MM.1S (cell line): ENCODE data around the gene KL.

Experiments used
- DNase-seq: peaks from one replicate; pipeline ENCODE4 v3.0.0-alpha.2; 2015
- H2AFZ ChIP-seq: fragments of 300-600 bp; sonication (generic); 2 replicates; pipeline ENCODE4 v1.6.0; 2016; ENCODE audit warnings: antibody characterized with exemption, low read length
- H3F3A ChIP-seq: fragments of 300-600 bp; sonication (generic); 2 replicates; pipeline ENCODE4 v1.6.1; 2016; ENCODE audit warnings: mild to moderate bottlenecking, antibody characterized with exemption, low read length, moderate library complexity, mixed read lengths; ENCODE audit not compliant: insufficient read depth
- H3K27ac ChIP-seq: fragments of 300-600 bp; sonication (generic); 2 replicates; pipeline ENCODE4 v1.5.1; 2016; ENCODE audit warnings: mild to moderate bottlenecking, low read length
- H3K27me3 ChIP-seq: fragments of 300-600 bp; sonication (generic); replicated peaks from 2 replicates; pipeline ENCODE4 v1.6.0; 2016; ENCODE audit warnings: low read length; ENCODE audit not compliant: insufficient read depth
- H3K36me3 ChIP-seq: fragments of 300-600 bp; sonication (generic); replicated peaks from 2 replicates; pipeline ENCODE4 v1.6.1; 2016; ENCODE audit warnings: mild to moderate bottlenecking, low read length, mixed read lengths; ENCODE audit not compliant: insufficient read depth
- H3K4me1 ChIP-seq: fragments of 300-600 bp; sonication (generic); 2 replicates; pipeline ENCODE4 v1.6.1; 2016; ENCODE audit warnings: low read length, mixed read lengths
- H3K4me2 ChIP-seq: fragments of 300-600 bp; sonication (generic); 2 replicates; pipeline ENCODE4 v1.6.0; 2016; ENCODE audit warnings: low read depth, low read length
- H3K4me3 ChIP-seq: fragments of 300-600 bp; sonication (generic); 2 replicates; pipeline ENCODE4 v1.5.1; 2016; ENCODE audit warnings: low read length, mixed read lengths
- H3K79me2 ChIP-seq: fragments of 300-600 bp; sonication (generic); 2 replicates; pipeline ENCODE4 v1.6.1; 2016; ENCODE audit warnings: mixed run types, low read length, mixed read lengths
- H3K9ac ChIP-seq: fragments of 300-600 bp; sonication (generic); 2 replicates; pipeline ENCODE4 v1.6.1; 2016; ENCODE audit warnings: low read length, mixed read lengths
- H3K9me2 ChIP-seq: fragments of 300-600 bp; sonication (generic); replicated peaks from 2 replicates; pipeline ENCODE4 v1.6.1; 2016; ENCODE audit warnings: mild to moderate bottlenecking, low read length, mixed read lengths; ENCODE audit not compliant: insufficient read depth
- H3K9me3 ChIP-seq: fragments of 300-600 bp; sonication (generic); replicated peaks from 2 replicates; pipeline ENCODE4 v1.6.1; 2016; ENCODE audit warnings: mild to moderate bottlenecking, low read length, mixed read lengths; ENCODE audit not compliant: insufficient read depth
- H4K20me1 ChIP-seq: fragments of 300-600 bp; sonication (generic); 2 replicates; pipeline ENCODE4 v1.6.1; 2016; ENCODE audit warnings: mild to moderate bottlenecking, low read length, moderate library complexity, mixed read lengths; ENCODE audit not compliant: insufficient read depth
- CTCF ChIP-seq: fragments of 300-600 bp; sonication (generic); IDR thresholded peaks from 2 replicates; pipeline ENCODE4 v1.5.1; 2016; ENCODE audit warnings: antibody characterized with exemption, low read length, mixed read lengths
- EZH2 ChIP-seq: fragments of 300-600 bp; sonication (generic); optimal IDR thresholded peaks from 2 replicates; pipeline ENCODE3; 2017; ENCODE audit warnings: low read depth, mild to moderate bottlenecking, antibody characterized with exemption, low read length, mixed read lengths
- EZH2phosphoT487 ChIP-seq: fragments of 300-600 bp; sonication (generic); IDR thresholded peaks from 2 replicates; pipeline ENCODE4 v1.6.1; 2018; ENCODE audit warnings: antibody characterized with exemption, low read length

KL gene

DNA sequence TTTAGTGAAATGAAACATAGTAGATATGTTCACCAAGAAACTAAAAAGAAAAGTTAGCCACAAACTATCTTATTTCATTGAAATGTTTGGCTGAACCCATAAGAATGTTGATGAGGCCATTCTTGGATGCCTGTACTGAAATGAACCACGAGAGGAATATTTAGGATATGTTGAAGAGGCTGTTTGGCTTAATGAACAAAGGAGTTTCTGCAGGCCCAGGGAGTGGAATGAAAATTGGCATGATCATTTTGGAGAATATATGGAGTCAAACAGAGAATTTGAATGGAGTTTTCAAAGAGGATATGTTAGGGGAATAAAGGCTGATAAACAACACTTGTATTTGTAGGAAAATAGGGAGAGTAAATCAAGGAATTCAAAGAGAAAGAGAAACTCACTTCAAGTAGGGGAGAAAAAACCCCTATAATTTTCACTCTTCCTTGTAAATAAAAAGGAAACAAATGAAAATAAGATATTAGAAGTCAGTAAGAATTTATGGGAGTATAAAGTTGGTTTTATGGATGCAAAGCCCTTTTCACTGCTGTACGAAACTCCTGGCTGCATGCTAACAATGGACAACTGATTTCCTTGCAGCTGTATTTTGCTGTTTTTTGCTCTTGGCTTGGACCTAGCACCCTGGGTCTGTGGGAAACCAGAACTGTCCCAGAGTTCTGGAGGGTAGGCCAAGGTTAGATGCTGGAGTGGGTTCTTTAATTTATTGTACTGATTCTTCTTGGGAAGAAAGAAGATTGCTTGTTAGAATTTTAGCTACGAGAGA lies 36.5 kb downstream of the KL start:
- no peak overlapping the region for H3K4me2 ChIP-seq
- TF ChIP-seq EZH2, result no peak
- no peak for TF ChIP-seq CTCF
- TF ChIP-seq EZH2phosphoT487, result no peak
- H4K20me1 ChIP-seq, result no peaks in the 10 kb centered on the region
- no peaks in the 10 kb centered on the region for H3K36me3 ChIP-seq
- H2AFZ ChIP-seq, result no peak overlapping the region
- DNase-seq, result no peak
- H3F3A ChIP-seq, result no peaks in the 10 kb centered on the region
- no peak overlapping the region for H3K4me3 ChIP-seq
- H3K9me3 ChIP-seq, result no peaks in the 10 kb centered on the region
- H3K9me2 ChIP-seq, result no peaks in the 10 kb centered on the region
- H3K27me3 ChIP-seq, result no peaks in the 10 kb centered on the region
- H3K79me2 ChIP-seq, result no peaks in the 10 kb centered on the region
- H3K4me1 ChIP-seq, result no peaks in the 10 kb centered on the region
- no peak overlapping the region for H3K27ac ChIP-seq
- H3K9ac ChIP-seq, result no peak overlapping the region

- H3K27ac ChIP-seq, result no peak overlapping the region
- no peak overlapping the region for H3K9ac ChIP-seq
- no peaks in the 10 kb centered on the region for H3K9me3 ChIP-seq
- no peaks in the 10 kb centered on the region for H3K36me3 ChIP-seq
- H3F3A ChIP-seq, result no peaks in the 10 kb centered on the region
- H3K79me2 ChIP-seq, result no peaks in the 10 kb centered on the region
- no peak overlapping the region for H2AFZ ChIP-seq
- no peaks in the 10 kb centered on the region for H3K9me2 ChIP-seq
- H3K4me1 ChIP-seq, result no peaks in the 10 kb centered on the region
- no peak overlapping the region for H3K4me2 ChIP-seq
- H4K20me1 ChIP-seq, result no peaks in the 10 kb centered on the region
- TF ChIP-seq EZH2, result no peak
- TF ChIP-seq EZH2phosphoT487, result no peak
- no peak for TF ChIP-seq CTCF
- no peaks in the 10 kb centered on the region for H3K27me3 ChIP-seq
- no peak for DNase-seq
- H3K4me3 ChIP-seq, result no peak overlapping the region
Measured at GRCh38 chr13:33053397-33054066, 37.3 kb downstream of the KL start.

- Histone ChIP-seq H3K27me3 (no peaks in the 10 kb centered on the region), H3K9ac (no peak overlapping the region), H3K79me2 (no peaks in the 10 kb centered on the region), H4K20me1 (no peaks in the 10 kb centered on the region), H3K27ac (no peak overlapping the region), H3K4me1 (no peaks in the 10 kb centered on the region), H3K9me3 (no peaks in the 10 kb centered on the region), H3K4me2 (no peak overlapping the region), H3K36me3 (no peaks in the 10 kb centered on the region), H2AFZ (no peak overlapping the region), H3K4me3 (no peak overlapping the region), H3F3A (no peaks in the 10 kb centered on the region), H3K9me2 (no peaks in the 10 kb centered on the region)
- DNase-seq, result no peak
- TF ChIP-seq EZH2, result no peak
- no peak for TF ChIP-seq CTCF
- TF ChIP-seq EZH2phosphoT487, result no peak
Measured at GRCh38 chr13:33057019-33057780, 41.0 kb downstream of the KL start.
